Embryonic facial prominence (tissue), 1 donor: ENCODE results near the gene EPN2.
"Not testable (repeated sequence)": the region's sequence is repeated elsewhere in the genome, so short reads cannot be mapped to it uniquely, and the experiment has no call there.

Experiments
- DNase-seq: peaks from one replicate; pipeline ENCODE4 v3.0.0-alpha.2; 2016; ENCODE audit errors: extremely low spot score

EPN2 gene

DNA sequence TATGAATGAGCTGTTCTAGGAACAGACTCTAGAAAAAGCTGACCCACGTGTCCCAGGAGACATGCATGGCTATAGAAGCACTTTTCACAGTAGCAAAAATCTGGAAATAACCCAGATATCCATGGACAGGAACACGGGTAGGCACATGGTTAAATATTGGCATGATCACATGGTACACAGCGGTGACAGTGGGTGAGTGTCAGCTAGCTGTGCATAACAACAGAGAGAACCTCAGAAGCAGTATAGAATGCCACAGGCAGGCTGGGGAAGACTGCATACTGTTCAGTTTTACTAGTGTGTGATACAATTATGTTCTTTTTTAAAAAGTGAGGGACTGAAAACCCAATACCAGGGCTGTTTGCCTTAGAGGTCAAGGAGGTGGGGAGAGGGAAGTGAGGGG is 31.4 kb downstream of the EPN2 start:
- no peak for DNase-seq

DNA sequence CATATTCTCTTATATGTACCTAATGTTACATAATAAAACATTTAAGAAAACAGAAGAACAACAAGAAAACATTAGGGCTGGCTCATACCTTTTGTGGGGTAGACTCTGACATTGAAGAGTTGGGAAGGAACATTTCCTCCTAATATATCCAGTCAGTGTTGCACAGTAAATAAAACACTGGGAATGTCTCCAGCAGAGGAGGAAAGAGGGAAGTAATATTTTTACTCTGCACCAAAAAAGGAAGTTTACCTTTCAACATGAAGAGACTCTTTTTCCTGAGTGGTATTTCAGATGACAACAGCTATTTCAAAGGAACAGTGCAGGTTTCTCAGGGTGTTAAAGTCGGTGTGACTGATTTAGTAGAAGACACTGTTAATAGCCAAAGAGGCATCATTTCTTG is 31.9 kb downstream of the EPN2 start:
- no peak for DNase-seq

DNA sequence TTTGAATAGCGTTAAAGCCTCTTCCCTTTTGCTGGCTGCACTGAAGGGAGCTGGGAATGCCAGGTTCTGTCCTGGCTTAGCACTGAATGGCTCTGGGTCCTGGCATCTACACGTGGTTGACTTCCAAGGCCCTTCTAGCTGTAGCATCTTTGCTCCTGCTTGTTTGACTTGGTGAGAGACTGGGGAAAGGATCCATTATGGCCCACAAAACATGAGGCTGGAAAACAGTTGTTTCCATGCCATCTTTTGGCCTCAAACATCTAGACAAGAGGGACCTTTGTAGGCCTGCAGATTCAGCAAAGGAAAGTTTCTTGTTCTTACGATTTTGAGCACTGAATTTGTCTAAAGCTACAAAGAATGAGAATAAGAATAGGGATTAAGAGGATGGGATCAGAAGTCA is 32.5 kb downstream of the EPN2 start:
- DNase-seq = no peak

DNA sequence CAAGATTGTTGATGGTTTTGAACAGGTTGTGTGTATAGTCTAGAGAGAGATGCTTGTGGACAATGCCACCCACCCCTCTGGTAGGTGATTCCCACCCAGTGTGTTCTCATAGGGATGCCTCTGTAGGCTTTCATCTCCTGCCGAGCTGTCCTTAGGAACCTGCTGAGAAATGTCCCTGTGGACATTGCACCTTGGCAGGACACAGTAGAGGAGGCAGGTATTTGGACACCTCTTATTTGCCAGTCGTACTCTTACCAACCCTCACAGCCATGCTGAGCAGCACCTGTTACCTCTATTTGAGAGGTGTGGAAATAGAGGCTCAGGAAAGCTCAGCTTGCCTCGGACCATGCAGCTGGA is 33.2 kb downstream of the EPN2 start:
- DNase-seq = no peak

DNA sequence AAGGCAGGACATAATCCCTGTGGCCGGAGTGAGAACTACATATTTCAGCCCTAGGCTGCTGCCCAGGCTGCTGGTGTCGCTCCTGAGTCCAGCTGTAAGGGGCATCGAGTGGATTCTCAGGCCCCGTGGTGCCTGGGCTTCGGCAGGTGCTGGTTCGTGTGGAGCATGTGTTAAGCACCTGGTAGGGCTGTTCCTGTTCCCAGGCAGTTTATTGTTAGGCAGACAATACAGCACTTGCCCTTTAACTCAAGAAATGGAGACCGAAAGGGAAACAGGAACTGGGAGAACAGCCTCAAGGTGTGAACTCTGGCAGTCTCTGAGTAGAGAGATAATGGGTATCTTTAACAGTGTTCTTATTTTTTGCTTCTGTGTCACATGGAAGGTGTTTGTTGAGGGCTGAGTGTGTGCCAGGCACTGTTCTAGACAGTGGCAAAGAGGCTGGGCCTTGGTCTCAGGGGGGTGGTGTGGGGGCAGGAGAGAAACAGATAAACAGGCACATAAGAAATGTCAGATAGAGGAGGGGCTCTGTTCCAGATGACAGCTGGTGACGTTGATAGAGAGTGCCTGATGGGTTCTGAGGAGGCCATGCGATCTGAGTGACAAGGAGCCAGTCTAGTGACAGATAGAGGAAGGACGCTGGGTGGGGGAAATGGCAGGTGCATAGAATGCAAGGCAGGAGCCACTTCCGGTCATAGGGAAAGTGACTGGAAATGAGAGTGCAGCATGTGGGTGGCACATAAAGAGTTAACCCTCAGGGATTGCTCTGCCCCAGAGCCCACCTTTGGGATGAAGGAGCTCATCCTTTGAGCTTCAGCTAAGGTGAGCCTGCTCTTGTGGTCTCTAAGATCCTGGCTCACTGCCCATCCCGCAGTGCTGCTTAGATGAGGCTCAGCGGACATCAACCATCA is 33.8 kb downstream of the EPN2 start:
- DNase-seq = no peak

DNA sequence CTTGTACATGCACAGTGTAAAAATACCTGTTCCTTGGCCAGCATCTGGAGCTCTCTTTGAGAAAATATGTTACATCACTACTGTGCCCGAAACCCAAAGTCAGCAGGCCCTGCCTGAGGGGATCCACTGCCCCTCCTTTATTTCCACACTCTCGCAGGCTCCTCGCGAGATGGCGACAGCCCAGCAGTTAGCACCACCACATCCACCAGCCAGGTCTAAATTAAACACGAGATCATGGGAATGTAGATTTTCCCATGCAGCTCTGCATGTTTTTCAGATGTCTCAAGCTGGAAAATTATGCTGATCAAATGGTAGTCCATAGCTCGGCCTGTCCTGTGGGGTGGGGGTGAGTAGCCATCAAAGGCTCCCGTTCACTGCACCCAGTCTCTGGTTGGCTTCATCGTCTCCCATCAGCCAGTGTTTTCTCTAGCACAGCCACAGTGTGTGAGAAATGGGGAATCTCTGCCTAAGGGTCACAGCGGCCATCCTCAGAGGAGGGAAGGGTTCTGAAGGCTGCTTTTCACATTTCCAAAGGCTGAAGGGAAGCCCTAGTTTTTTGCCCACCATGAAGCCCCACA is 34.7 kb downstream of the EPN2 start:
- no peak for DNase-seq

DNA sequence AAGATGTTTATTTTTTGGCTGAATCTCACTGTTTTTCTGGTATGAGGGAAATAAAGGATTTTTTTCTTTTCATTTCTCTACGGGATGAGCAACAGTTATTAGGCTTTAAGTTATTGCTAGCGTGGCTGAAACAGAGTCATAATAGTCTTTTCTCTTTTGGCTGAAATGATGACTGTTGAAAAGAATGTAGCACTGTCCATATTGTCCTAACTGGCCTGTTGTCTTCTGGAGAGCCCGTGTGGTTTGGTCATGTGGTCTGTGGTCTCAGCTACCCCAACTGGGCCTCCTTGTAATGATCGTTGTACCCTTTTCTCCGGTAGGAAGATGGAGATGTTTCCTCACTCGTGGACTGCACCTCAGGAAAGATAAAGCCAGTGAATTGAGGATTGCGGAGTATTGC is 36.6 kb downstream of the EPN2 start:
- no peak for DNase-seq

DNA sequence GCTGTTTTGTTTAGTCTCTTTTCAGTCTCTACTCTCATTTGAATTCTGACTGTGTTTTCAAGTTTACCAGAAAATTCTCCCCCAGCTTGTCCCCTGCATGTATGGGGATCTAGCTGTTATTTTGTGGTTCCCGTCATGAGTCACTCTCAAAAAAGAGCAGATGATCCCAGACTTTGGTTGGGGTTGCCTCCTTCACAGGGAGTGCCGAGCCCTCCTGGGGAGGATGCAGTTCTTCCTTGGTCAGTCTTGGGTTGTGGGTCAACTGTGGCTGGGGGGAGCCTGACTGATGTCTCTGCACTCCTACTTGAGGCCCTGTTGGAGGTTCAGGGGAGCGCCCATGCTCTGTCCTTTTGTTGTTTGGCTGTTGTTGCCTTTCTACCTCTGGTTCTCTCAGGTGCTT is 37.7 kb downstream of the EPN2 start:
- no peak for DNase-seq

DNA sequence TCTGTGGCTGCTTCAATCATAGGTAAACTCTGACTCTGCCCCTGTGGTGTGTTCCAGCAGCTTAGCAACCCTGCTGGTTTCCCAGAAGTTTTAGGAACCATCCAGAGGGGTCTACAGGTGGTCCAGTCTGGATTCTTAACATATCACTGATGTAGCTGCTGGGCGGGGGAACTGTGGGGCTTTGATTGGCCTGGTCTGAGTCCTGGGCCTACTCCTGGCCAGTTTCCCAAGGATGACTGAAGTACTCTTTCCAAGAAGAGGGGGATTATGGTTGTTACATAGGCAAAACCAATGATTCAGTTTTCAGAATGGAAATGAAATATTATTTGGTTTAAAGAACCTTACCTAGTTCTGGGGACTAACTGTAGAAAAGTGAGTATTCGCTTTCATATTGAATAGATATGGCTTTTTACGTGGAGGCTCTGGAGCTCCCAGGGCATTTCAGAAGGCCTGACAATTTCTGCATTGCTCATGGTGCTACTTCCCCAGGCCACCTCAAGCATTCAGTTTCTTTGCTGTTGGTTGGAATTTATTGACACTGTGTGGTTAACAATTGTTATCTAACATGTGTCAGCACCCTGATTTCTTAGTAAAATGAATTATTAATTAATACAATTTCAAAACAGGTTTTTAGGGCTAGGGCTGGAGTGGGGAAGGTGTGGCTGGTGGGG is 38.4 kb downstream of the EPN2 start:
- no peak for DNase-seq

DNA sequence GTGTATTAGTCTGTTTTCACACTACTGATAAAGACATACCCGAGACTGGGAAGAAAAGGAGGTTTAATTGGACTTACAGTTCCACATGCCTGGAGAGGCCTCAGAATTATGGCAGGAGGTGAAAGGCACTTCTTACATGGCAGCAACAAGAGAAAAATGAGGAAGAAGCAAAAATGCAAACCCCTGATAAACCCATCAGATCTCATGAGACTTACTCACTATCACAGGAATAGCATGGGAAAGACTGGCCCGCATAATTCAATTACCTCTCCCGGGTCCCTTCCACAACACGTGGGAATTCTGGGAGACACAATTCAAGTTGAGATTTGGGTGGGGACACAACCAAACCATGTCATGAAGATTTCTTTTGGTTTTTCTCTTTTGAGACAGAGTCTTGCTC is 41.1 kb downstream of the EPN2 start:
- DNase-seq = not testable (repeated sequence)

DNA sequence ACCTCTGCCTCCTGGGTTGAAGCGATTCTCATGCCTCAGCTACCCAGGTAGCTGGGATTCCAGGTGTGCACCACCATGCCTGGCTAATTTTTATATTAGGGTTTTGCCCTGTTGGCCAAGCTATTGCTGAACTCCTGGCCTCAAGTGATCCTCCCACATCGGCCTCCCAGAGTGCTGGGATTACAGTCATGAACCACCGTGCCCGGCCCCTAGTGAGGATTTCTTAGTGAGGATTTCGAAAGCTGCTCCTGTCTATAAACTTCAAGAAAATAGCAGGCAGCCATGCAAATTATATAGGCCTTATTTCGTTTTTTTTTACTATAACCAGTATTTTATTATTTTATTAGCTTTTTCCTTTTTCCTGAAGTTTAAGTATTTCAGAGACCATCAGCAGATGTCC is 41.6 kb downstream of the EPN2 start:
- DNase-seq = no peak

DNA sequence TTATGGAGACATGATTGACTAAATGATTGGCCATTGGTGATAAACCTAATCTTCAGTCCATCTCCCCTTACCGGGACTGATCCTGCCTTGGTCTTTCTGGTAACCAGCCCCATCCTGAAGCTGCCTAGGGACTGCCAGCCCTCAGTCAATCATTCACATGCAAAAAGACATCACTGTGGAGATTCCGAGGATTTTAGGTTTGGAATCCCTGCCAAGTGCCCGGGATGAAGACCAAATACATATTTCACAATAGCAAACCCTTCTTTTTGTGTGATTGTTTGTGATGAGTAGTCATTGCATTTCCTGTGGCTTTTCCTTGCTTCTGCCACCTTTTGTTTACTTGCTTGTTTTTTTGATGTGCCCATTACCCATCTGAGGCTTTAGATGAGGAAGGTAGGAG is 44.0 kb downstream of the EPN2 start:
- no peak for DNase-seq

DNA sequence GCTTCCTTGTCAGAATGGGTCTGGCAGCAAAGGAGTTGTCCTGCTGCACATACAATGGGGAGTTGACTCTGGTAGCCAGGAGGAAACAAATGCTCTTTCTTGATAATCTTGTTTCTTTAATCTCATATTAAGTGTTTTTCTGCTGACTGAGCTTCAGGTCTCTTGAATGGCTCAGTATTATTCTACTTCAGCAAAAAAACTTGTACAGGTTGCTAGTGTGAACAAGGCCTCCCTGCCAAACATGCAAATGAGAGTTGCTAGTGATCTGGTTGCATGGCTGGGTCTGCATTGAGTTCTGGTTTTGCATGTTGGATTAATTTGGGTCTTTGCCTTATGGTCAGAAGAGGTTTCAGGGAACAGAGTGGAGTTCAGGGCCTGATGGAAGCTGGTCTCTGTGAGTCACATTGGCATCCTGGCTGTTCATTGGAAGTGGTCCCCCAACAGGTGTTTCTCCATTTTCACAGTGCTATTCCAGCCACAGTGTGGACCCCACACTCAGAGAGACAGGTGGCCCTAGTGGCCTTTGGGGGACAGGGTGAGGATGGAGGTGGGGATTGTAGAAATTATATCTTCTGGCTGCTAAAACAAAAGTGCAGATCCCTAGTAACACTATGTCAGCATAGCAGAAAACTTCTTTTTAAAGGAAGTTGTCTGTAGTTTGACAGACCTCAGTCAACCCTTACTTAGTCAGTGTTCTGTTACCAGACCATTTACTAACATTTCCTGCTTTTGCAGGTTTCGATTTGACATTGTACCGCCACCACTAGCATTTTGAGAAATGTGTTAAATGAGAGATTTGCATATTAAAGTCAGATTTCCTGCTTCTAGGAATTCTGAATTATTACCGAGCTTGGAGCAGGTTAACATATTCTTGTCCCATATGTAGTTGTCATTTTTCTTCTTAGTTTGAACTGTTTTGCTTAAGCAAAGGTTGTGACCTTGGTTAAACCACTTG is 47.1 kb downstream of the EPN2 start:
- no peak for DNase-seq

DNA sequence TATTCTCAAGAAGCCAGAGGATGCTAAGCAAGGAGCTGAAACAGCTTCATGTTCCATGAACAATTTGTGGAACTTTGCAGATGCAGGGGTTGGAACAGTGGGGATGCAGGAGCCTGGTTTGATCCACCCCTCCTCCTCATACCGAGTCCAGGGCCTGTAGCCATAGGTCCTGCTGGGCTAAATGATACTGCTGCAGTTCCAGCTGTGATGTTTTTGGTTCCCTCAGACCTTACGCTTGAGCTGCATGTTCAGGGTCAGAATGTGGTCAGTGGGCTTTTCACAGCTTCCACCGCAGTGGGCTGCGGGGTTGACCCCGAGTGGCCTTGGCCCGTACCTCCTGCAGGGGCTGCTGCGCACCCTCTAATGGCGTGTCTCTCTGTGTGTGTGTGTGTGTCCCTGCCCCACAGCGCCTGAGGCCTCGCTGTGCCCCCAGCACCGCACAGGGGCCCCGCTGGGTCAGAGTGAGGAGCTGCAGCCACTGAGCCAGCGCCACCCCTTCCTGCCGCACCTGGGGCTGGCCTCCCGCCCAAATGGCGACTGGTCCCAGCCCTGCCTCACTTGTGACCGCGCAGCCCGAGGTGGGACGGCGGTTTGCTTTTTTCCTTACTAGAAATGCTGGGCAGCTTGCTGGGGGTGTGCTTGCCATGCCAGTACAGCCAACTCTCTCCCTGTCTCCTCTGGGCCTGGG is 48.2 kb downstream of the EPN2 start:
- no peak for DNase-seq

DNA sequence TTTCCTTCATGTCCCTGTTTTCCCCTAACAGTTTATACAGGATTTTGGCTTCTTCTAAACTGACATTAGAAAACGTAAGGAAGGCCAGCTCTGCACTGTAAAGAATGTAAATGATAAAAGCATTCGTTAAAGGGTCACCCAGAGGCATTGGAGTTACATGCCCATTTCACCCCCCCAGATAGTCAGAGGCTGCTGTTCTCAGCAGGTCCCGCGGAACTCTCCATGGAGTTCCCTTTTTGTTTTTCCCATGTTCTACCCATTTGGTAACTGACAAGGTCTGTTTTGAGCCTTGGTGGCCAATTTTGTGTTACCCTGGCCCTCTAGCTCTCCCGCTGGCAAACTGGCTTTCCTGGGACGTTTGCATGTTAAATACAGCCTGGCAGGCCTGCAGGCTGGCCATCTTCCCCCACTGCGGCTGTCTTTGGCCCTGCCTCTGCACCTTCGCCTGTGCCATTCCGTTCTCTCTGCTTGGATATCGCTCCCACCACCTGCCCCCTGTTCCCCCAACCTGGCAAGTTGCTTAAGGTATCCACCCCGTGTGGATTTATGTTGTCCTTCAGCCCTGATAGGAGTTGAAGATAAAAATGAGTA is 49.7 kb downstream of the EPN2 start:
- no peak for DNase-seq

DNA sequence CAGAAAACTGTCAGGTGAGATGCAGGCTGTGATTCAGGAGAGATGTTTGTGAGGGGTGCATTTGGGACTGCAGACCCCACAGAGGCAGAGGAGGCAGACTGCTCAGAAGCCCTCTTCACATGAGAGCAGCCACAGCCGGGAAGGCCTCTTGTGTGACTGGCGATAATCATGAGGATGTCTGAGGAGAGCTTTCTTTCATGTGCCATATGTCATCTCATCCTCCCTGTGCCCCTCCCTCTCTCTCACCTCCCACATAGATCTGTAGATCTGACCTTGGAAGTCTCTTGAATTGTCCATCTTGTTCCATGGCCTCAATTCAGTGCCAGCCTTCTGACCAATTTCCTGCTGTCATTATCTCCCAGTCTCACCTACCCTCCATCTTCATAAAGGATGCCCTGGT is 50.5 kb downstream of the EPN2 start:
- DNase-seq = no peak

DNA sequence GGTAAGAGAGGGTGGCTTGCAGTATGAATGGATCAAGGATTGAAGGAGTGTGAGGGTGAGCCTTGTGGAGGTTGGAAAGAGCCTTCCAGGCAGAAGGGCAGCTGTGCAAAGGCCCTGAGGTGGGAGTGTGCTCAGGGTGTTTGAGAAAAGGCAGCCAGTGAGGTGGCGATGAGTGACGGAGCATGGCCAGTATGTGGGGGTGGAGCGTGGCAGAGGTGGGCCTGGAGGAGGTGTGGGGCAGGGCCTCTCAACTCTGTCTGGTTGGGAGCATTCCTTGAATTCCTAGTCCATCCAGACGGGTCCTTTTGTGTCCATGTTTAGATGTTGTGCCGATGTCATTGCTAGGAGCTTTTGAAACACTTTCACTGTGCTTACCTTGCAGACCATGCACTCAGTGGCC is 51.3 kb downstream of the EPN2 start:
- no peak for DNase-seq

DNA sequence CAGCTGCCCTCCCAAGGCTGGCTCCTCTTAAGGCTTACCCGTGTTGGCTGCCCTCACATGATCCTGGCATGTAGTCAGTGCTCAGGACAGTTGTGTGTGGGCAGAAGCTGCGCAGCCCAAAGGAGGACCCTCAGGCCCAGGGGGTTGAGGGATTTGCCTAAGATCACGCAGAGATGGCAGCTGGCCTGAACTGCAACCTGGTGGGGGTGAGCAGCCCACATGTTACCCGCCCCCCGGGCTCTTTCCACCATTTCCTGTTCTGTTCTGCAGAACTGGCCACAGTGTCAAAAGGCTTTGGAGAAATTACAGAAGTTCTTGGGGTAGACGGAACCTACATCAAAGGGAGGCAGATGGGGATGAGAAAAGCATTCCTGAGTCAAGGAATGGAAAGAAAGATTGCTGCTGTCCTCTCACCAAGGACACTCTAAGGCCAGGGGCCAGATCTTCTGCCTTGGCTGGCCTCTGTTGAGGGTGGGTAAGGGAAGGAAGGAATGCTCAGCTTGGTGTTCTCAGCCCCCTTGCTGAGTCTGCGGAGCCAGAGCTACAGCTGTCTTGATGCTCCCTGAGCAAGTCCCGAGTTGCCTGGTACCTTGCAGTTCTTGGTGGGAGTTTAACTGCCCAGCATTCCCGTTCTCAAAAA is 53.0 kb downstream of the EPN2 start:
- no peak for DNase-seq

DNA sequence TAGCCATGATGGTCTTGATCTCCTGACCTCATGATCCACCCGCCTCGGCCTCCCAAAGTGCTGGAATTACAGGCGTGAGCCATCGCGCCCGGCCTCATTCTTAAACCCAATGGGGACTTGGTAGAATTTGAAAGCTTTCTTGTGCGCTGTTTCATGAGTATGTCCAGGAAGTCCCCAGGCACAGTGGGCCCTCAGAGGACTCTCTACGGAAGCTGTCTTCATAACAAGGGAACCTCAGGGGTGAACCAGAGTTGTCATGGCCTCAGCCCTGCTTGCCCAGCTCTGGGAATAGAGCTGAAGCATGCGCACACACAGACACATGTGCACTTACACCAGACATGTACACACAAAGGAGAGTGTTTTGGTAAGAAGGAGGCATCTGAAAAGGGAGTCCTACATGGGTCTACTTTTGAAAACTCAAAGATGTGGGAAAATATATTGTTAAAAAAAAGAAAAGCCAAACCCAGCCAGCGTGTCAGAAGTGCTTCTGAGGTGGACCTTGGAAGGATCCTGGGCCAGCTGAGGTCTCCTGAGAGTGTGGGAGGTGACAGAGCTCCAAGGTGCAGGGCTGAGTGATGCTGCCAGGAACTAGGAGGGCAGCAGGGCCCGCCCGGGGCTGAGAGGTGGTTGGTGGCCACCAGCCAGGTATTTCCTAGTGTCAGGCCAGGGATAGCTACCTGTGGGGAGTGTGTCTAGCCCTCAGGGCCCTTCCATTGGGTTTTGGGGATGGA is 54.6 kb downstream of the EPN2 start:
- no peak for DNase-seq

DNA sequence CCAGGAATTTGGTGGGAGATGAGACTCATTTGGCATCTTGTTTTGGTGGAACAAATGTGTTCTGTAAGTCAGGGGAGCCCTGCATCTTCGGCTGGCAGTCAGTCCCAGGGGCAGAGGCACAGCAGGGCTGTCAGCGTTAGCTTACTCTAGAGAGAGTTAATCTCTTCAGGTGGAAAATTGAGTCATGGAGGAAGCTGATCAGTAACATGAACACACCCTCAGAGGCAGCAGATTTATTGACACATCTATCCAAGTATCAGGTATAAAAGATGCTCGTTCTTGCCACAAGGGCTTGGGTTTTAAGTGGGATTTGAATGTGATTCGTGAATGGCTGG is 55.2 kb downstream of the EPN2 start:
- no peak for DNase-seq
